AG09309 (cell line): ENCODE data around the gene NCAM1.

Source experiments
- DNase-seq: peaks from one replicate; pipeline ENCODE4 v3.0.0-alpha.2; 2010; ENCODE audit warnings: low read depth
- H3K4me3 ChIP-seq: 2 replicates; pipeline ENCODE4 v1.5.1; 2011; ENCODE audit warnings: mild to moderate bottlenecking, low read depth, low read length, moderate library complexity; ENCODE audit not compliant: control insufficient read depth
- TF ChIP-seq, protein P1 (sequence below): IDR thresholded peaks from 2 replicates; pipeline ENCODE4 v1.5.1; 2011; ENCODE audit warnings: mild to moderate bottlenecking, low read depth, low read length, inconsistent platforms; ENCODE audit not compliant: insufficient read depth, control insufficient read depth; ENCODE audit errors: missing control alignments

Gene NCAM1

DNA sequence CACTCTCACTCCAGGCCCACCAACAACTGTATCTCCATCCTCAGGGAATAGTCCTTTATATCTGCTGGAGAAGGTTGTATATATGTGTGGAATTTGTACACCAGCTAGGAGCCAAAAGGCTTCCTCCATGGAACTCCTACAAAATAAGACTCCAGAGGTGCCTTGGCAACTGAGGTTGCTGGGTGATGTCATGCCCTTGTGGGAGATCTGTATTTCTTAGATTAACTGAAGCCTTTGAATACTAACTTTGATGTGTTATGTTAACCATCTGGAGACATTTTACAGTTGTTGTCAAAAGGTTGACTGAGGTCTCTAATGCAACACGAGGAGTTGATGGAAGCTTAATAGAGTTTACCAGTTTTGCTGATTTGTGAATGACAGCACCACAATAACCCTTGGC is 213.7 kb downstream of the NCAM1 start:
- DNase-seq, result no peak
- TF ChIP-seq, protein P1, sequence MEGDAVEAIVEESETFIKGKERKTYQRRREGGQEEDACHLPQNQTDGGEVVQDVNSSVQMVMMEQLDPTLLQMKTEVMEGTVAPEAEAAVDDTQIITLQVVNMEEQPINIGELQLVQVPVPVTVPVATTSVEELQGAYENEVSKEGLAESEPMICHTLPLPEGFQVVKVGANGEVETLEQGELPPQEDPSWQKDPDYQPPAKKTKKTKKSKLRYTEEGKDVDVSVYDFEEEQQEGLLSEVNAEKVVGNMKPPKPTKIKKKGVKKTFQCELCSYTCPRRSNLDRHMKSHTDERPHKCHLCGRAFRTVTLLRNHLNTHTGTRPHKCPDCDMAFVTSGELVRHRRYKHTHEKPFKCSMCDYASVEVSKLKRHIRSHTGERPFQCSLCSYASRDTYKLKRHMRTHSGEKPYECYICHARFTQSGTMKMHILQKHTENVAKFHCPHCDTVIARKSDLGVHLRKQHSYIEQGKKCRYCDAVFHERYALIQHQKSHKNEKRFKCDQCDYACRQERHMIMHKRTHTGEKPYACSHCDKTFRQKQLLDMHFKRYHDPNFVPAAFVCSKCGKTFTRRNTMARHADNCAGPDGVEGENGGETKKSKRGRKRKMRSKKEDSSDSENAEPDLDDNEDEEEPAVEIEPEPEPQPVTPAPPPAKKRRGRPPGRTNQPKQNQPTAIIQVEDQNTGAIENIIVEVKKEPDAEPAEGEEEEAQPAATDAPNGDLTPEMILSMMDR, result no peak
- no peak overlapping the region for H3K4me3 ChIP-seq

DNA sequence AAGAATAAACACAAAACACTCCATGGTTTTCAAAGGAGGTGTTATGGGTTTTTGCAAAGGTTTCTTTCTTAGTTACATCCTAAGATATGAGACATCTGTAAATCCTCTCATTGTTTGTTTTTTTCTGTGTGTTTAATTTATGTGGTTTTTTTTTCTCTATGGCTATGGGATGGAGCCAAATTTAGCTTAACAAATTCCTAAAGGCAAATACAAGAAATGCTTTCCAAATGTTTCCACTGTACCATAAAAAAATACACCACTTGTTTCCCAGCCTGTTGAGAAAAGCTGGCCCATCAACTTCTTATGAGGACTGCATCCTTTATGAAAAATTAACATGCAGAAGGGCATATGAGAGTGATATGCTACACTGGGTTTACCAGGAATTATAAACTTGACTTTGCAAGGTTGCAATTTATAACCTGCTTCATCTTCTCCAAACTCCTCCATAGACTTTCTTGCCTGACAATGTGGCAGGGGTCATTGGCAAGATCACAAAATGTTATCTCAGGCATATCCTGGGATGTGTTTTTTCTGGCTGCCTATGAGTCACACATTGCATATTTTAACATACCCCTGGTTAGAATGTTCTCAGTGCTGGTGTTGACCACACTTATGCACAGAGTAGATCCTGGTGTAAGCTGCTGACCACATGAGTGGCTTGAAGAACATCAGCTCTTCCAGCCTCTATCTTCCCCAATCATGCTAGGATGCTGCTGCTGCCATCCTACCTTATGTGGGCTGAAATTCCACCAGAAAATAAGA is 215.6 kb downstream of the NCAM1 start:
- no peak for DNase-seq
- no peak overlapping the region for H3K4me3 ChIP-seq
- TF ChIP-seq, protein P1, result no peak

DNA sequence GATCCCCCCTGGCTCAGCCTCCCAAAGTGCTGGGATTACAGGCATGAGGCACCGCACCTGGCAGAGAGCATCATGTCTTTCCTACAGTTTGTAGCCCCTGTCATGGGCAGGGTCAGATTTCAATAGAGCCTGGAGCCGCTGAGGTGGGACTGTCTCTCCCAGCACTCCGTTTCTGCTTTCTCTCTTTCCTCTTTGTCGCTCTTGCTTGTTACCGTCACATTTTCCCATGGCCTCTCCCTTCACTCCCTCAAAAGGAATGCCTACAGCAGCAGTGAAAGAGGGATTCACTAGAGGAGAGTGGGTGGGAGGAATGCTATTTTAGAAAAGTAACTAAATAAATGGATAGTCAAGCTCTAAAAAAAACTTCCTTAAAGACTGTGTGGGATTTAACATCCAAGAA is 216.5 kb downstream of the NCAM1 start:
- no peak for DNase-seq
- no peak overlapping the region for H3K4me3 ChIP-seq
- TF ChIP-seq, protein P1, result no peak

DNA sequence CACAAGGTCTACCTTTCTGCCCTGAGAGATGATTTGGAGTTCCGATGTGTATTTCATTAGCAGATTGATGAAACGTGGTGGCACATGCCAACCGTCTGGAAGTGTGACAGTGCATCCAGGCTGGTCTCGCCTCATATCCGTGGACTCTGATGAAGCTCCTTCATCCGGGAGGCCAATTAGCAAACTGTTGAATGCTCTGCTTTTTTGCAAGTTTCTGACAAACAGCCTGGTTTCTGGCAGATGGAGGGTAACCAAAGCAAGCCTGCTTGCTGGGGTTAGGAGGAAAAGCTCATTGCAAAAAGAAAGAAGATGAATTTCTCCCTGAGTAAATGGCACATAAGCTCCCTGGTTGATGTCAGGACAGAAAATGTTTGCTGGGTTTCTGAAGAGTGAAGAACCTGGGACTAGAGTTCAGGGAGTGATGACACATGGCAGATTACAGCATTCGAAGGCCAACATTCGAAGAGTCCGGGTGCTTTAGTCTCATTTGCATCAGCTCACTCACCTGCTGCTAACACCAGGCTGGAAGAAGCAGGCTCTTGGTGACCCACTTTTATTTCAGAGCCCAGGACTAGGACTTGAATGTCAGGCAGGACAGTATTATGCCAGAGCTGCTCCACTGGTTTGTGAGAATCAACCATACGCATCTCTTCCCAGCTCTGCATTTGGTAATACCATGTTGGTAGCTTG is 217.3 kb downstream of the NCAM1 start:
- TF ChIP-seq, protein P1, result no peak
- H3K4me3 ChIP-seq, result no peak overlapping the region
- no peak for DNase-seq

DNA sequence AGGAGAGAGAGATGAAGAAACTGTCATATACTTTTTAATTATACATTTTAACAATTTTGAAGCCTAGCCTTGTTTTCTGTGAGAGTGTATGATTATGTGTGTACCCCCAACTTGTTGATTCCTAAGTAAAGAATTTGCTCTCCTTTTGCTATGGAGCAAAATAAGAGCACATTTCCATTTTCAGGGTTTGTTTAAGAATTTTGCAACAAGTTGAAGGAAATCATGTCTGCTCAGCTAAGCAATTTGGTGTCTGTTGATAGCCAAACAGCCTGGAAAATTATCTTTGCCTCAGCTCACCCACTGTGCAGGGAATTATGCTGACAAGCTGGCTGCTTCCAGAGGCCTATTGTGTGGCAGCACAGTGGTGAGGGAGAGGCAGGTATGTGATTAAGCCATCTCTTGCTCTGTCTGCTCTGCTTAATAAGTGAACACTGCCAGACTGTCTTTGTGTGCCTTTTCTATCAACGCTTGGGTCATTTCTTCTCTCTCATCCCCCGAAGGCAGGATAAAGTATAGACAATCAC is 218.0 kb downstream of the NCAM1 start:
- TF ChIP-seq, protein P1, result no peak
- H3K4me3 ChIP-seq, result no peak overlapping the region
- no peak for DNase-seq

DNA sequence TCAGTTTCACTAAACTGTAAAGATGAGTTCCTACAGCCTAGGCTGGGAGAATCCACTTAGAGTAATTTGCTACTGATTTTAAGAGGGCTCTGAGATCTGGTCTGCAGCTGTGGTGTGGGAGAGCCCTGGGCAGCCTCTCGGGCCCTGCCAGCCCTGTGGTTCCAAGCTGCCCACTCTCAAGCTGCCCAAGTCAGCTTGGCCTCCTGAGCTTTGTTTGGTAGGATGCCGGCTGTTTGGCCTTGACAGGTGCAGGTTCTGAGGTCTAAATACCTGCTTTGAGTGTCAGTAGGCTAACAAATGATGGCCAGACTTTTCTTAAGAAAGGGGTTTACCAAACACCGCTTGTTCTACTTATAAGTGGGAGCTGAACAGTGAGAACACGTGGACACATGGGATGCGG is 219.9 kb downstream of the NCAM1 start:
- H3K4me3 ChIP-seq, result no peak overlapping the region
- no peak for DNase-seq
- TF ChIP-seq, protein P1, result no peak
